ENCODE measurements around the gene ITGA3.

Gene ITGA3

DNA sequence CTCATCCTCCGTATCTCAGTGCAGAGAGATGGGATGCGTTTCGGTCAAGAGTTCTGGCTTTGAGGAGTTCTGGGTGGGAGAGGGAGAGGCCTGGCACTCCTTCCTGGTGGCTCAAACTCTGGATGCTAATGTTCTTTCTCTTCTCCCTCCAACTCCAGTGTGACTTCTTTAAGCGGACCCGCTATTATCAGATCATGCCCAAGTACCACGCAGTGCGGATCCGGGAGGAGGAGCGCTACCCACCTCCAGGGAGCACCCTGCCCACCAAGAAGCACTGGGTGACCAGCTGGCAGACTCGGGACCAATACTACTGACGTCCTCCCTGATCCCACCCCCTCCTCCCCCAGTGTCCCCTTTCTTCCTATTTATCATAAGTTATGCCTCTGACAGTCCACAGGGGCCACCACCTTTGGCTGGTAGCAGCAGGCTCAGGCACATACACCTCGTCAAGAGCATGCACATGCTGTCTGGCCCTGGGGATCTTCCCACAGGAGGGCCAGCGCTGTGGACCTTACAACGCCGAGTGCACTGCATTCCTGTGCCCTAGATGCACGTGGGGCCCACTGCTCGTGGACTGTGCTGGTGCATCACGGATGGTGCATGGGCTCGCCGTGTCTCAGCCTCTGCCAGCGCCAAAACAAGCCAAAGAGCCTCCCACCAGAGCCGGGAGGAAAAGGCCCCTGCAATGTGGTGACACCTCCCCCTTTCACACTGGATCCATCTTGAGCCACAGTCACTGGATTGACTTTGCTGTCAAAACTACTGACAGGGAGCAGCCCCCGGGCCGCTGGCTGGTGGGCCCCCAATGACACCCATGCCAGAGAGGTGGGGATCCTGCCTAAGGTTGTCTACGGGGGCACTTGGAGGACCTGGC is 33.3 kb downstream of the ITGA3 start:
- Histone ChIP-seq H3K9ac (ENCODE audit: low read depth, low read length, poor library complexity, severe bottlenecking) (no peak overlapping the region), H3K9me2 (replicated peaks; ENCODE audit: low read depth, low read length) (no peaks in the 10 kb centered on the region), H3K4me1 (ENCODE audit: insufficient read depth, low read length, poor library complexity, severe bottlenecking) (peaks cover 3% of the 10 kb centered on the region), H3K9me3 (ENCODE audit: insufficient read depth, low read depth, low read length) (no peaks in the 10 kb centered on the region), H3K4me3 (ENCODE audit: low read length, poor library complexity, severe bottlenecking) (no peak overlapping the region), H3K4me2 (ENCODE audit: low read depth, low read length, poor library complexity, severe bottlenecking) (no peak overlapping the region), H3K79me2 (ENCODE audit: insufficient read depth, low read length) (no peaks in the 10 kb centered on the region), H2AFZ (ENCODE audit: low read length) (no peak overlapping the region), H3K27me3 (ENCODE audit: insufficient read depth, low read length, poor library complexity, severe bottlenecking) (no peaks in the 10 kb centered on the region), H3F3A (ENCODE audit: low read depth) (no peaks in the 10 kb centered on the region), H3K36me3 (ENCODE audit: insufficient read depth, low read length) (no peaks in the 10 kb centered on the region), H4K20me1 (ENCODE audit: insufficient read depth, low read length, poor library complexity, severe bottlenecking) (no peaks in the 10 kb centered on the region)
- TF ChIP-seq, protein P1, sequence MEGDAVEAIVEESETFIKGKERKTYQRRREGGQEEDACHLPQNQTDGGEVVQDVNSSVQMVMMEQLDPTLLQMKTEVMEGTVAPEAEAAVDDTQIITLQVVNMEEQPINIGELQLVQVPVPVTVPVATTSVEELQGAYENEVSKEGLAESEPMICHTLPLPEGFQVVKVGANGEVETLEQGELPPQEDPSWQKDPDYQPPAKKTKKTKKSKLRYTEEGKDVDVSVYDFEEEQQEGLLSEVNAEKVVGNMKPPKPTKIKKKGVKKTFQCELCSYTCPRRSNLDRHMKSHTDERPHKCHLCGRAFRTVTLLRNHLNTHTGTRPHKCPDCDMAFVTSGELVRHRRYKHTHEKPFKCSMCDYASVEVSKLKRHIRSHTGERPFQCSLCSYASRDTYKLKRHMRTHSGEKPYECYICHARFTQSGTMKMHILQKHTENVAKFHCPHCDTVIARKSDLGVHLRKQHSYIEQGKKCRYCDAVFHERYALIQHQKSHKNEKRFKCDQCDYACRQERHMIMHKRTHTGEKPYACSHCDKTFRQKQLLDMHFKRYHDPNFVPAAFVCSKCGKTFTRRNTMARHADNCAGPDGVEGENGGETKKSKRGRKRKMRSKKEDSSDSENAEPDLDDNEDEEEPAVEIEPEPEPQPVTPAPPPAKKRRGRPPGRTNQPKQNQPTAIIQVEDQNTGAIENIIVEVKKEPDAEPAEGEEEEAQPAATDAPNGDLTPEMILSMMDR (conservative IDR thresholded peaks at IDR 0.05; ENCODE audit: low read length): no peak
- no peak for TF ChIP-seq EZH2phosphoT487 (IDR thresholded peaks at IDR 0.05; ENCODE audit: borderline replicate concordance)

DNA sequence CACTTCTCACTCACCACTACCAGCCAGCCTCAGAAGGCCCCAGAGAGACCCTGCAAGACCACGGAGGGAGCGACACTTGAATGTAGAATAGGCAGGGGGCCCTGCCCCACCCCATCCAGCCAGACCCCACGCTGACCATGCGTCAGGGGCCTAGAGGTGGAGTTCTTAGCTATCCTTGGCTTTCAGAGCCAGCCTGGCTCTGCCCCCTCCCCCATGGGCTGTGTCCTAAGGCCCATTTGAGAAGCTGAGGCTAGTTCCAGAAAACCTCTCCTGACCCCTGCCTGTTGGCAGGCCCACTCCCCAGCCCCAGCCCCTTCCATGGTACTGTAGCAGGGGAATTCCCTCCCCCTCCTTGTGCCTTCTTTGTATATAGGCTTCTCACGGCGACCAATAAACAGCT is 34.2 kb downstream of the ITGA3 start:
- Histone ChIP-seq H3K9me3 (ENCODE audit: insufficient read depth, low read depth, low read length) (no peaks in the 10 kb centered on the region), H3K27me3 (ENCODE audit: insufficient read depth, low read length, poor library complexity, severe bottlenecking) (no peaks in the 10 kb centered on the region), H3K79me2 (ENCODE audit: insufficient read depth, low read length) (no peaks in the 10 kb centered on the region), H3K4me1 (ENCODE audit: insufficient read depth, low read length, poor library complexity, severe bottlenecking) (peaks cover 7% of the 10 kb centered on the region), H3F3A (ENCODE audit: low read depth) (no peaks in the 10 kb centered on the region), H3K36me3 (ENCODE audit: insufficient read depth, low read length) (no peaks in the 10 kb centered on the region), H2AFZ (ENCODE audit: low read length) (no peak overlapping the region), H4K20me1 (ENCODE audit: insufficient read depth, low read length, poor library complexity, severe bottlenecking) (no peaks in the 10 kb centered on the region), H3K9me2 (replicated peaks; ENCODE audit: low read depth, low read length) (no peaks in the 10 kb centered on the region), H3K9ac (ENCODE audit: low read depth, low read length, poor library complexity, severe bottlenecking) (no peak overlapping the region), H3K4me3 (ENCODE audit: low read length, poor library complexity, severe bottlenecking) (no peak overlapping the region), H3K4me2 (ENCODE audit: low read depth, low read length, poor library complexity, severe bottlenecking) (no peak overlapping the region)
- no peak for TF ChIP-seq EZH2phosphoT487 (IDR thresholded peaks at IDR 0.05; ENCODE audit: borderline replicate concordance)
- TF ChIP-seq, protein P1 (conservative IDR thresholded peaks at IDR 0.05; ENCODE audit: low read length): no peak

DNA sequence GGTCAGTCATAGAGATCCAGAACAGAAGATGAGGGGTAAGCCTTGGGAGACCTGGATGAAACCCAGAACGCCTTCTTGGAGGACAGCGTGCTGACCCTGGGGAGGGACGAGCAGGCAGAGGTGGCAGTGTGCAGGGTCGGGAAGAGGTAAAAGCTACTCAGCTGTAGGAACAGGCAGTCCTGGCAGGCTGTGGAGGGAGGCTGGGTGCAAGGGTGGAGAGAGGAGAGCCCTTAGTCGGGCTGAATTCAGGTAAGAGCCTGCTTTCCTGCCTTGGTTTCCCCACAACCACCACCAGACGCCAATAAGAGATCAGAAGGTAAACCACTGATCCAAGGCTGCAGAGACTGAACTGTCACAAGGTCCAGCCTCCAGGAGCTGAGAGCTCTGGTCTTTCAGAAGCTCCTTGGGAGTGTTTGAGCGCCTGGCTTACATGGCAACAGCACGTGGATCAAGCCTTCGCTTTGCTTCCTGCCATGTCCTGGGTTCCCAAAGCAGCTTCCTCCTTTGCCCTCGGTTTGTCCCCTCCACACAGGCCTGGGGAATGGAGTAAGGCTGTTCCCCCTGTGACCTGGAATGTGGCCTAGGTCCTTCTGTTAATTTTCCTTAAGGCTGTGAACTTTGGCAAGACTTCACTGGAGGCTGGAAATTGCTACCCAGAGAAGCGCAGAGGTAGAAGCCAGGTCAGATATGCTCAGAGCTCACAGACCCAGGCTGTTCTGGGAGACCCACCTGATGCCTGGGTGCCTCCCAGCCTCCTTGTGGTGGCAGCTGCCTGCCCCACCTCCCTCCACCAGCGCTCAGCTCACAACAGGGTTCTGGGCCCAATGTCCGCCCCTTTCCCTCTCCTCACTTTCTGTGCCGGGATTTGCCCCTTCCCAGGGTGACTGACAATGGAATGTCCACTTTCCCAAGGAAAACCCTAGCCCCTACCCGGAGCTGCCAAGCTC is 35.3 kb downstream of the ITGA3 start:
- no peak overlapping the region for H3K4me2 ChIP-seq (ENCODE audit: low read depth, low read length, poor library complexity, severe bottlenecking)
- TF ChIP-seq, protein P1 (conservative IDR thresholded peaks at IDR 0.05; ENCODE audit: low read length): no peak
- no peak for TF ChIP-seq EZH2phosphoT487 (IDR thresholded peaks at IDR 0.05; ENCODE audit: borderline replicate concordance)
- no peak overlapping the region for H3K4me3 ChIP-seq (ENCODE audit: low read length, poor library complexity, severe bottlenecking)
- H3K36me3 ChIP-seq (ENCODE audit: insufficient read depth, low read length): no peaks in the 10 kb centered on the region
- H3K27me3 ChIP-seq (ENCODE audit: insufficient read depth, low read length, poor library complexity, severe bottlenecking): no peaks in the 10 kb centered on the region
- no peaks in the 10 kb centered on the region for H3K9me3 ChIP-seq (ENCODE audit: insufficient read depth, low read depth, low read length)
- H3K9ac ChIP-seq (ENCODE audit: low read depth, low read length, poor library complexity, severe bottlenecking): no peak overlapping the region
- no peaks in the 10 kb centered on the region for H3K9me2 ChIP-seq (replicated peaks; ENCODE audit: low read depth, low read length)
- H4K20me1 ChIP-seq (ENCODE audit: insufficient read depth, low read length, poor library complexity, severe bottlenecking): no peaks in the 10 kb centered on the region
- H3K79me2 ChIP-seq (ENCODE audit: insufficient read depth, low read length): peaks cover 8% of the 10 kb centered on the region; the same call in 1 of the 2 replicates
- no peak overlapping the region for H2AFZ ChIP-seq (ENCODE audit: low read length)
- no peaks in the 10 kb centered on the region for H3F3A ChIP-seq (ENCODE audit: low read depth)
- H3K4me1 ChIP-seq (ENCODE audit: insufficient read depth, low read length, poor library complexity, severe bottlenecking): peaks cover 12% of the 10 kb centered on the region
